Measurements from ENCODE around the gene ARHGEF25.
"Not testable (repeated sequence)": the region's sequence is repeated elsewhere in the genome, so short reads cannot be mapped to it uniquely, and the experiment has no call there.

Gene ARHGEF25

DNA sequence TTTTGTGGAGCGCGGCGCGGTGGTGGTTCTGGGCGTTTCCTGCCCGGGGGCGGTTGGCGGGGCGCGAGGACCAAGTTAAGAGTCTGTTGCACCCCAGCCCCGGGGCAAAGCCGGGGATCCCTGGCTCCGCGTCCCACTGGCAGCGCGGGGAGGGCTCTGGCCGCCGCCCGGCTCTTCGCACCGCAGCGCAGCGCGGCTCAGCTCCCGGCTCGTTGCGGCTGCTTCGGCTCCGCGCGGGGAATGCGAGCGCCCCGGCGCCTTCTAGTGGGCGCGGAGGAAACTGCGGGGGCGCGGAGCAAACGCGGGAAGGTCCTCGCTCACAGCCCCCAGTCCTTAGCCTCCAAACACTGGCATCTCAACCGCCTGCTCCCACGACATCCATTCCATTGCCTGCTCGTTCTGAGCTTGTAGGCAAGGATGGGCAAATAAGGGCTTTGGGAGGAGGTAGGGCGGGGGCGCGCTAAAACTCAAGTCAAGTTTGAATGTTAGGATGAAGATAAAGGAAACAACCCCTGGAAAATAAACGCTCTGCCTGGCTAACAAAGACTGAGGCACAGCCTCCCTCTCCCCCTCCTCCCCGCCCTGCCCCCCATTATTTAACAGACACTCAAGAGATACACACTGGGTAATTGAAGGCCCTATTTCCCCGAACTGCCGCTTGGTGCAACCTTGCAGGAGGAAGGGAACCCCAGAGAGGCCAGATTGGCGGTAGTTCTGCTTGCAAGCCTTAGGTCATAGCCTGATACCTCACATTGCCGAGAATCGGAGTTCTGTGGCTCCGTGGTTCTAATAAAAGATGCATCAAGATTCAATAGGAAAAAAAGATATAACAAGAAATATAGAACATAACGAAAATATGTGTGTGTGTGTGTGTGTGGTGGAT lies 22.0 kb downstream of the ARHGEF25 start, which contains the start of gene B4GALNT1:
TSS of gene B4GALNT1 (minus strand) at position 244 of the 883 bp plus-strand sequence. CDS start 1,069 bp downstream, outside the sequence.
- peak; percentile 37 to 57 for DNase-seq (ENCODE audit: low read depth in 1 of 2, low spot score in 1 of 2)

- DNase-seq (ENCODE audit: low read depth in 1 of 2, low spot score in 1 of 2), result not testable (repeated sequence)
Measured at GRCh38 chr12:57636731-57637130, 25.5 kb downstream of the ARHGEF25 start.

DNA sequence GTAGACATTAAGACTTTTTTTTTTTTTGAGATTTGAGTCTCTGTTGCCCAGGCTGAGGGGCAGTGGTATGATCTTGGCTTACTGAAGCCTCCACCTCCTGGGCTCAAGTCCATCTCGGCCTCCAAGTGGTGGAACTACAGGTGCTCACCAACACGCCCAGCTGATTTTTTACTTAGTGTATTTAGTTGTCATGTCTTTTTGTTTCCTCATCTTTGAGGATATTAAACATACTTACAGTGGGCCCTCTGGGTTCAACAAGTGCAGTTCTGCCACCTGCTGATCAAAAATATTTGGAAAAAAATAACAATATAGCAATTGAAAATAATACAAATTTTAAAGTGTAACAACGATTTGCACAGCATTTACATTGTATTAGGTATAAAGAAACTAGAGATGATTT lies 26.1 kb downstream of the ARHGEF25 start:
- DNase-seq (ENCODE audit: low read depth in 1 of 2, low spot score in 1 of 2), result no peak

DNA sequence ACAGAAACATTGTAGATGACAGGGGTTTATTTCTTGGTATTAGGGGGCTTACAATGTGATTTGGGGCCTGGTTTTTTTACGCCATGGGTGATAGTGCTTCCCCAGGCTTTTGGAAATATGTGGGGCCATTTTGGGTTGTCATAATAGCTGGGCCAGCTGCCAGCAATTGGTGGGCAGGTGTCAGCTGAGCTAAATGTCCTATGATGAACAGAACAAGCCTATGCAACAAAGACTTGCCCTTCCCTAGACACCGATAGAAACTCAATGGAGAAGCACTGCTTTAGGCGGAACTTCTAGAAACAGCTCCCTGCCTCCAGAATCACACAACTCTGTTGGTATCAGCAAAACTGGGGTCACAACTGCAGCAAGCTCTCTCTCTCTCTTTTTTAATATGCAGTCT lies 26.9 kb downstream of the ARHGEF25 start:
- DNase-seq (ENCODE audit: low read depth in 1 of 2, low spot score in 1 of 2), result no peak

- no peak for DNase-seq (ENCODE audit: low read depth in 1 of 2, low spot score in 1 of 2)
Measured at GRCh38 chr12:57640175-57641042, 29.2 kb downstream of the ARHGEF25 start.

- DNase-seq (ENCODE audit: low read depth in 1 of 2, low spot score in 1 of 2), result no peak
Measured at GRCh38 chr12:57641699-57642442, 30.6 kb downstream of the ARHGEF25 start.

DNA sequence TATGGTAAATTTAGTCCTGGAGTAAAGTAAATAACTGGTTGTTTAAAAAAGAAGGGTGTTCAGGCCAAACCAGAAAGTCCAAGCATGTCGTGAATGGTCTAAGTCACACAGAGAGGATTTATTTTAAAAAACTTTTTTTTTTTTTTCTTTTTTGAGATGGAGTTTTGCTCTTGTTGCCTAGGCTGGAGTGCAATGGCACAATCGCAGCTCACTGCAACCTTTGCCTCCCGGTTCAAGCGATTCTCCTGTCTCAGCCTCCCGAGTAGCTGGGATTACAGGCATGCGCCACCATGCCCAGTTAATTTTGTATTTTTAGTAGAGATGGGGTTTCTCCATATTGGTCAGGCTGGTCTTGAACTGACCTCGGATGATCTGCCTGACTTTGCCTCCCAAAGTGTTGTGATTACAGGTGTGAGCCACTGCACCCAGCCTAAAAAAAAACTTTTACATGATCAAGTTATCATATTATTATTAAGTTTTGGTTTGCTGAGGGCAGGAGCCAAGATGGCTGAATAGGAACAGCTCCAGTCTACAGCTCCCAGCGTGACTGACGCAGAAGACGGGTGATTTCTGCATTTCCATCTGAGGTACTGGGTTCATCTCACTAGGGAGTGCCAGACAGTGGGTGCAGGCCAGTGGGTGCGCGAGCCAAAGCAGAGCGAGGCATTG lies 34.9 kb downstream of the ARHGEF25 start:
- not testable (repeated sequence) for DNase-seq (ENCODE audit: low read depth in 1 of 2, low spot score in 1 of 2)

GRCh38 chr12:57646659-57647049 lies 35.4 kb downstream of the ARHGEF25 start:
- not testable (repeated sequence) for DNase-seq (ENCODE audit: low read depth in 1 of 2, low spot score in 1 of 2)

DNA sequence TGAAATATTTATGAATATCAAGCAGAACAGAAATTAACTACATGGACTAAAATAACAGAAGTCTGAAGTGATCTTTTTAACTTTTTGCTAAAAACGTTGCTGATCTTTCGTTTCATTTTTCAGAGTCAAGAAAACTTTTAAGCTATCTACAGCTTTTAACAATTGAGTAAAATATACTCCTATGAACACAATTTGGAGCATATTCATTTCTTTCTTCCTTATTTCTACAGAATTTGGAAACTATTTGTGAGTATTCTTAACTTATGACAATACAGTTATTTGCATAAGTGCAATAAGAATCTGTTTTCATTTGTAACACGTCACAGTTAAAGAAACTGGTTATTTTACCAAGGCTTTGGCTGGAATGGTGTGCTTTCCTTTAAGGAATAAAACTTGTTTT lies 42.8 kb downstream of the ARHGEF25 start:
- DNase-seq (ENCODE audit: low read depth in 1 of 2, low spot score in 1 of 2), result no peak

GRCh38 chr12:57655541-57656240 lies 44.5 kb downstream of the ARHGEF25 start:
- no peak for DNase-seq (ENCODE audit: low read depth in 1 of 2, low spot score in 1 of 2)

- not testable (repeated sequence) for DNase-seq (ENCODE audit: low read depth in 1 of 2, low spot score in 1 of 2)
Measured at GRCh38 chr12:57656408-57656807, 45.2 kb downstream of the ARHGEF25 start.

GRCh38 chr12:57657744-57658143 lies 46.5 kb downstream of the ARHGEF25 start:
- no peak for DNase-seq (ENCODE audit: low read depth in 1 of 2, low spot score in 1 of 2)

DNA sequence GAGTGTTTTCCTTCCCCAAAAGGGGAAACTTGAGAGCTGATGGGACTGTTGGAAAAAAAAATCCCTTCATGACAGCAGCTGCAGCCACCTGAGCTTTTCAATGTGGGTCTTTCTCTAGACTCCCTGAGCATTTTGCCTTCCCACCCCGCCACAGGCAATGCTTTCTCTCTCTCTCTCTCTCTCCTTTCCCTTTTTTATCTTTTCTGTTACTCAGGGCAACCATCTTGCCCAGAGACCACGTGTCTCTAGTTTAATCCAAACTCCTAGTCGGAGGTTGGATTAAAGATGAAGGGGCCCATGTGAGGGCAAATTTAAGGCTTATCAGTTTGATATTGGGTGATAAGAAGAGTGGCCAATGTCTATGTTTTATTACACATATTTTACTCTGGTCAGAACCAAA lies 47.7 kb downstream of the ARHGEF25 start:
- no peak for DNase-seq (ENCODE audit: low read depth in 1 of 2, low spot score in 1 of 2)

DNA sequence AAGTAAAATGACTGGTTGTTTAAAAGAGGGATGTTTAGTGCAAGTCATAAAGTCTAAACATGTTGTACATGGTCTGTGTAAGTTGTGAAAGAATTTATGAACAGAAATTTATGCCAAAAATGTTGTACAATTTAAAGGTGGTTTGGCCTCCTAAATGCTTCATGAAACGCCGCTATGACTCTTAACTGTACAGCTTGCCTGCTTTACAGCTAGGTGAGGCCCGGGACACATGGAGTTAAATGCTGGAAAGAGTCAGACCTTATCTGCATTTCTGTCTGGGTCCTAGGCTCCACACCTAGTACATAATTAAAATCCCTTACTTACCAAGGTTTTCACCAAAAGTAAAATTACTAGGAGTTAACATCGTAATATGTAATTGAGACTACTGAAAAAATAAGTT lies 50.1 kb downstream of the ARHGEF25 start:
- no peak for DNase-seq (ENCODE audit: low read depth in 1 of 2, low spot score in 1 of 2)

DNA sequence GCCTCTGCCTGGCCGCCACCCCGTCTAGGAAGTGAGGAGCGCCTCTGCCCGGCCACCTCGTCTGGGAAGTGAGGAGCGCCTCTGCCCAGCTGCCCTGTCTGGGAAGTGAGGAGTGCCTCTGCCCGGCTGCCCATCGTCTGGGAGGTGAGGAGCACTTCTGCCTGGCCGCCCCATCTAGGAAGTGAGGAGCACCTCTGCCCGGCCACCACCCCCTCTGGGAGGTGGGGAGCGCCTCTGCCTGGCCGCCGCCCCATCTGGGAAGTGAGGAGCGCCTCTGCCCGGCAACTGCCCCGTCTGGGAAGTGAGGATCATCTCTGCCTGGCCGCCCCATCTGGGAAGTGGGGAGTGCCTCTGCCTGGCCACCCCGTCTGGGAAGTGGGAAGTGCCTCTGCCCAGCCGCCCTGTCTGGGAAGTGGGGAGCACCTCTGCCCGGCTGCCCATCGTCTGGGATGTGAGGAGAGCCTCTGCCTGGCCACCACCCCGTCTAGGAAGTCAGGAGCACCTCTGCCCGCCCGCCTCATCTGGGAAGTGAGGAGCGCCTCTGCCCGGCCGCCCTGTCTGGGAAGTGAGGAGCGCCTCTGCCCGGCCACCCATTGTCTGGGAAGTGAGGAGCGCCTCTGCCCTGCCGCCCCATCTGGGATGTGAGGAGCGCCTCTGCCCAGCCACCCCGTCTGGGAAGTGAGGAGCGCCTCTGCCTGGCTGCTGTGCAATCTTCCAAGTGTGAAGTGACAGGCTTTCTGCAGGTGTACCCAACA lies 54.0 kb downstream of the ARHGEF25 start:
- DNase-seq (ENCODE audit: low read depth in 1 of 2, low spot score in 1 of 2), result not testable (repeated sequence)

All from stimulated activated CD4-positive, alpha-beta T cell treated with anti-CD3 and anti-CD28 coated beads, Interleukin-15, amount 100 ng/mL, for 1 hour (primary cell).